ENCODE measurements around the gene HYAL3.

- TF ChIP-seq CTCF (IDR thresholded peaks at IDR 0.05) (no peak), POLR2A (IDR thresholded peaks at IDR 0.05) (no peak)
These were observed 50.8 kb downstream of the HYAL3 start for GRCh38 chr3:50248387-50248786.
